ENCODE results near the gene INSYN2A. TPM values are rescaled to one million over a fixed set of nuclear protein-coding genes. Genes with fewer than 3 reads are reported as not detected.

INSYN2A gene
- total and polyA plus RNA-seq, 2 donors (not counting 3 experiments of a cell fraction or from before 2014, with no cell fraction given), result 0.04 to 0.07 TPM

- Histone ChIP-seq H3K9me1 (replicated peaks; ENCODE audit: control insufficient read depth, extremely low read depth, insufficient read depth, low read length) (no peaks in the 10 kb centered on the region), H3K9me3 (replicated peaks; ENCODE audit: control insufficient read depth, insufficient read depth, low read length) (no peaks in the 10 kb centered on the region), H3K27ac (ENCODE audit: insufficient read depth, low read depth, low read length) (no peak overlapping the region), H4K20me1 (replicated peaks; ENCODE audit: control insufficient read depth, extremely low read depth, insufficient read depth, low read length) (no peaks in the 10 kb centered on the region), H3K9ac (replicated peaks; ENCODE audit: extremely low read depth, insufficient read depth, low read length) (no peak overlapping the region), H3K27me3 (ENCODE audit: control insufficient read depth in 2 of 2, insufficient read depth in 2 of 2, low read length in 2 of 2) (no peaks in the 10 kb centered on the region), H3K4me1 (ENCODE audit: control insufficient read depth, extremely low read depth, insufficient read depth, low read length) (no peaks in the 10 kb centered on the region), H3K4me2 (ENCODE audit: insufficient read depth, low read length) (no peak overlapping the region), H3K79me2 (ENCODE audit: control insufficient read depth, insufficient read depth, low read length) (no peaks in the 10 kb centered on the region), H3K36me3 (ENCODE audit: control insufficient read depth in 2 of 2, extremely low read depth in 1 of 2, insufficient read depth in 2 of 2, low read length in 2 of 2) (no peaks in the 10 kb centered on the region), H3K4me3 (replicated peaks in 1 of 3; ENCODE audit: insufficient read depth in 1 of 3, low read depth in 1 of 3, low read length in 3 of 3) (no peak overlapping the region), H2AFZ (ENCODE audit: low read depth, low read length) (no peak overlapping the region)
- no peak for TF ChIP-seq GATA2 (IDR thresholded peaks at IDR 0.05; ENCODE audit: insufficient read depth, insufficient read length, low read depth, low read length)
- no peak for TF ChIP-seq POLR2A (IDR thresholded peaks at IDR 0.05; ENCODE audit: low read depth, low read length)
- TF ChIP-seq CTCF (IDR thresholded peaks at IDR 0.05; ENCODE audit: extremely low read depth in 1 of 2, insufficient read depth in 1 of 2, low read depth in 1 of 2, low read length in 2 of 2), result no peak
- TF ChIP-seq MAX (IDR thresholded peaks at IDR 0.05; ENCODE audit: insufficient read depth, insufficient read length), result no peak
- TF ChIP-seq JUN (IDR thresholded peaks at IDR 0.05; ENCODE audit: borderline replicate concordance, insufficient read depth, insufficient read length, low read depth), result no peak
- TF ChIP-seq EZH2 (IDR thresholded peaks at IDR 0.05; ENCODE audit: borderline replicate concordance, low read depth, low read length, severe bottlenecking), result no peak
- no peak for TF ChIP-seq MYC (IDR thresholded peaks at IDR 0.05; ENCODE audit: low read depth, low read length)
- no peak for TF ChIP-seq FOS (IDR thresholded peaks at IDR 0.05; ENCODE audit: borderline replicate concordance, insufficient read depth, low read length)
- TF ChIP-seq POLR2AphosphoS5 (IDR thresholded peaks at IDR 0.05; ENCODE audit: insufficient read depth, low read depth, low read length), result no peak
- POLR2A ChIA-PET, result no interaction called here
- DNase-seq (ENCODE audit: low read depth, low spot score) (no peak), FAIRE-seq (no peak)
- BruUV-seq (replicated peaks), result no TSS peak
- dilution Hi-C loops (cut with MboI; ENCODE audit: extremely low pct_ligation_motif_present, low sequenced_read_pairs) (no loop called here), intact Hi-C loops (cut with micrococcal nuclease) (no loop called here)
- CTCF ChIA-PET, result no interaction called here
These were observed 28.1 kb downstream of the INSYN2A start for GRCh38 chr10:127168261-127168660.
